ENCODE data around the gene ZNF765.

DNA sequence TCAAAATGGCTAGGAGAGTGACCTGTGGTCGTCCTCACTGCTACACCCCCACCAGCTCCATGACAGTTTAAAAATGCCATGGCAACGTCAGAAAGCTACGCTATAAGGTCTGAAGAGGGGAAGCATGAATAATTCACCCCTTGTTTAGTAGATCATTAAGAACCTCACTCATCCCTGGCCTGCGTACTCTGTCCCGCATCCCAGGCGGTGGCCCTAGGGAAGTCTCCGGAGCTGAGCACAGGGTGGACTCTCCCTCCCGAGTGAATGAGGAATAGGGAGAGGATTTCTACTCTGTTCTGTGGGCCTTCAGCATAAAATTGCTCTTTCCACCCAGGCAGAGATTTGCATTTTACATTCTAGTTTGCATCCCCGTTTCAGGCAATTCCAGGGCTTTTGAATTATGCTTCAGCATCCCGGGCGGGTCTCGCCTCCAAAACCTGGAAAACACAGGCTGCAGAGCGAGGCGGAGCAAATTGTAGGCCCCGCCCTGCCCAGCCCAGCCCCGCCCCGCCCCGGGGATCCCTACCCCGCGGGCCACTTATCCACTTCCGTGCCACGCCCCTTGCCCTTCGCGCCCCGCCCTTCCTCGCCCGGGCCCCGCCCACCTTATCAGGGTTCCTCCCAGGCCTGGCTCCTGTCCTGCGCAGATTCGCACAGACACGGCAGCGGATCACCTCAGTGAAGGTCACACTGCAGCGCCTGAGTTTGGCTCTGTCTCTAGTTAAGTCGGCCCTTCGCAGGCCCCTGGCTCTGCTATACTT is 36.9 kb upstream of the ZNF765 start:
- TF ChIP-seq, protein P1, sequence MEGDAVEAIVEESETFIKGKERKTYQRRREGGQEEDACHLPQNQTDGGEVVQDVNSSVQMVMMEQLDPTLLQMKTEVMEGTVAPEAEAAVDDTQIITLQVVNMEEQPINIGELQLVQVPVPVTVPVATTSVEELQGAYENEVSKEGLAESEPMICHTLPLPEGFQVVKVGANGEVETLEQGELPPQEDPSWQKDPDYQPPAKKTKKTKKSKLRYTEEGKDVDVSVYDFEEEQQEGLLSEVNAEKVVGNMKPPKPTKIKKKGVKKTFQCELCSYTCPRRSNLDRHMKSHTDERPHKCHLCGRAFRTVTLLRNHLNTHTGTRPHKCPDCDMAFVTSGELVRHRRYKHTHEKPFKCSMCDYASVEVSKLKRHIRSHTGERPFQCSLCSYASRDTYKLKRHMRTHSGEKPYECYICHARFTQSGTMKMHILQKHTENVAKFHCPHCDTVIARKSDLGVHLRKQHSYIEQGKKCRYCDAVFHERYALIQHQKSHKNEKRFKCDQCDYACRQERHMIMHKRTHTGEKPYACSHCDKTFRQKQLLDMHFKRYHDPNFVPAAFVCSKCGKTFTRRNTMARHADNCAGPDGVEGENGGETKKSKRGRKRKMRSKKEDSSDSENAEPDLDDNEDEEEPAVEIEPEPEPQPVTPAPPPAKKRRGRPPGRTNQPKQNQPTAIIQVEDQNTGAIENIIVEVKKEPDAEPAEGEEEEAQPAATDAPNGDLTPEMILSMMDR (IDR thresholded peaks at IDR 0.05), result no peak
- no peak for TF ChIP-seq POLR2A (IDR thresholded peaks at IDR 0.05)
- no peak for TF ChIP-seq EP300 (IDR thresholded peaks at IDR 0.05)

All from upper lobe of left lung (tissue), 4 donors.